Measurements from ENCODE around the gene SLC1A7.

The SLC1A7 gene

GRCh38 chr1:53074313-53075154 is 67.9 kb downstream of the SLC1A7 start:
- no peak for DNase-seq

- no peak for DNase-seq
Measured at GRCh38 chr1:53073868-53074311, 68.5 kb downstream of the SLC1A7 start.

GRCh38 chr1:53073287-53073686 is 69.2 kb downstream of the SLC1A7 start:
- no peak for DNase-seq

- DNase-seq = no peak
Measured at GRCh38 chr1:53071915-53072314, 70.5 kb downstream of the SLC1A7 start.

- DNase-seq = no peak
Measured at GRCh38 chr1:53071167-53071865, 71.1 kb downstream of the SLC1A7 start.

GRCh38 chr1:53070621-53071020 is 71.8 kb downstream of the SLC1A7 start:
- no peak for DNase-seq

GRCh38 chr1:53069663-53070327 is 72.6 kb downstream of the SLC1A7 start:
- DNase-seq = no peak

- no peak for DNase-seq
Measured at GRCh38 chr1:53069265-53069662, 73.2 kb downstream of the SLC1A7 start.

- DNase-seq = no peak
Measured at GRCh38 chr1:53068314-53069099, 73.9 kb downstream of the SLC1A7 start.

GRCh38 chr1:53067886-53068285 is 74.6 kb downstream of the SLC1A7 start:
- no peak for DNase-seq

GRCh38 chr1:53066891-53067738 is 75.3 kb downstream of the SLC1A7 start:
- DNase-seq = no peak

GRCh38 chr1:53066488-53066887 is 76.0 kb downstream of the SLC1A7 start:
- DNase-seq = no peak

GRCh38 chr1:53065391-53065790 is 77.0 kb downstream of the SLC1A7 start:
- DNase-seq = no peak

- no peak for DNase-seq
Measured at GRCh38 chr1:53063744-53064515, 78.5 kb downstream of the SLC1A7 start.

GRCh38 chr1:53062708-53063591 is 79.5 kb downstream of the SLC1A7 start:
- no peak for DNase-seq

- DNase-seq = no peak
Measured at GRCh38 chr1:53061859-53062707, 80.4 kb downstream of the SLC1A7 start, which contains the start of gene PODN. Gene PODN, plus strand, starts transcription at chr1:53062213. Its CDS starts 7,643 bp downstream, at chr1:53069856.

- no peak for DNase-seq
Measured at GRCh38 chr1:53061123-53061858, 81.1 kb downstream of the SLC1A7 start.

- DNase-seq = no peak
Measured at GRCh38 chr1:53060579-53060978, 81.9 kb downstream of the SLC1A7 start.

All from hematopoietic multipotent progenitor cell treated with erythropoietin and hydrocortisone succinate and interleukin-3 and kit ligand, for 6 days (in vitro differentiated cells).